Type B pancreatic cell (in vitro differentiated cells): ENCODE results near the gene PRSS27. TPM values are rescaled to one million over a fixed set of nuclear protein-coding genes. Genes with fewer than 3 reads are reported as not detected.

Experiments used
- DNase-seq: peaks from one replicate; pipeline ENCODE4 v3.0.0; 2021; ENCODE audit warnings: mixed read lengths; ENCODE audit not compliant: unreplicated experiment; ENCODE audit errors: extremely low spot score
- H3K27ac Mint-ChIP-seq: 2 replicates; pipeline ENCODE4 v1.8.0; 2021; ENCODE audit warnings: mild to moderate bottlenecking, mixed read lengths
- H3K27me3 Mint-ChIP-seq: 2 replicates; pipeline ENCODE4 v1.8.0; 2021; ENCODE audit warnings: mixed read lengths
- H3K36me3 Mint-ChIP-seq: 2 replicates; pipeline ENCODE4 v1.8.0; 2021; ENCODE audit warnings: mixed read lengths
- H3K4me1 Mint-ChIP-seq: one replicate; pipeline ENCODE4 v1.8.0; 2021; ENCODE audit warnings: mixed read lengths; ENCODE audit not compliant: unreplicated experiment
- H3K4me3 Mint-ChIP-seq: 2 replicates; pipeline ENCODE4 v1.8.0; 2021; ENCODE audit warnings: mild to moderate bottlenecking, mixed read lengths
- H3K9me3 Mint-ChIP-seq: 2 replicates; pipeline ENCODE4 v1.8.0; 2021; ENCODE audit warnings: mixed read lengths
- total RNA-seq: library from RNA; stranded (reverse); gene quantifications from 2 replicates; pipeline ENCODE4 v1.2.1, GENCODE V29; 2021; ENCODE audit warnings: low replicate concordance
- TF ChIP-seq, protein P1 (sequence below): fragments of 200-600 bp; sonication (generic); conservative IDR thresholded peaks from 2 replicates; pipeline ENCODE4 v1.5.0; 2021; ENCODE audit warnings: antibody characterized with exemption, mild to moderate bottlenecking

The PRSS27 gene
- total RNA-seq, 1 donor from 2014 or later, result 19.0 TPM

DNA sequence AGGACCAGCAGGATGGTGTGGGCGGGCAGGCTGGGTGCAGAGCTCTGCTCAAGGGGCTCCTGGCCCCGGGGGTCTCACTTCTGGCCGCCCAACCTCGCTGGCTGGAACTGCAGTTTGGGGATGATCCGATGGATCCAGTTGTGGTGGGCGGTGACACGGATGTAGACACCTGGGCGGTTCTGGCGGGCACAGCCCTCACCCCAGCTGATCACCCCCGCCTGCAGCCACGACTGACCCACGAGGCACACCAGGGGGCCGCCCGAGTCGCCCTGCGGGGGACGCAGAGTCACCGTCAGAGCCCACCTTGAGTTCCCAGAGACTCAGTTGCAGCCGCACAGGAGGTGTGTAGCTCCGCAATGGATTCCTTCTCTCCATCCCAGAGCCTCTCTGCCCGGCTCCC lies 7.5 kb downstream of the PRSS27 start:
- Mint-ChIP-seq H3K36me3 (no peaks in the 10 kb centered on the region), H3K9me3 (no peaks in the 10 kb centered on the region), H3K4me1 (no peaks in the 10 kb centered on the region), H3K27ac (no peak overlapping the region), H3K27me3 (peaks cover 4% of the 10 kb centered on the region), H3K4me3 (no peak overlapping the region)
- TF ChIP-seq, protein P1, sequence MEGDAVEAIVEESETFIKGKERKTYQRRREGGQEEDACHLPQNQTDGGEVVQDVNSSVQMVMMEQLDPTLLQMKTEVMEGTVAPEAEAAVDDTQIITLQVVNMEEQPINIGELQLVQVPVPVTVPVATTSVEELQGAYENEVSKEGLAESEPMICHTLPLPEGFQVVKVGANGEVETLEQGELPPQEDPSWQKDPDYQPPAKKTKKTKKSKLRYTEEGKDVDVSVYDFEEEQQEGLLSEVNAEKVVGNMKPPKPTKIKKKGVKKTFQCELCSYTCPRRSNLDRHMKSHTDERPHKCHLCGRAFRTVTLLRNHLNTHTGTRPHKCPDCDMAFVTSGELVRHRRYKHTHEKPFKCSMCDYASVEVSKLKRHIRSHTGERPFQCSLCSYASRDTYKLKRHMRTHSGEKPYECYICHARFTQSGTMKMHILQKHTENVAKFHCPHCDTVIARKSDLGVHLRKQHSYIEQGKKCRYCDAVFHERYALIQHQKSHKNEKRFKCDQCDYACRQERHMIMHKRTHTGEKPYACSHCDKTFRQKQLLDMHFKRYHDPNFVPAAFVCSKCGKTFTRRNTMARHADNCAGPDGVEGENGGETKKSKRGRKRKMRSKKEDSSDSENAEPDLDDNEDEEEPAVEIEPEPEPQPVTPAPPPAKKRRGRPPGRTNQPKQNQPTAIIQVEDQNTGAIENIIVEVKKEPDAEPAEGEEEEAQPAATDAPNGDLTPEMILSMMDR, result no peak
- DNase-seq, result no peak

DNA sequence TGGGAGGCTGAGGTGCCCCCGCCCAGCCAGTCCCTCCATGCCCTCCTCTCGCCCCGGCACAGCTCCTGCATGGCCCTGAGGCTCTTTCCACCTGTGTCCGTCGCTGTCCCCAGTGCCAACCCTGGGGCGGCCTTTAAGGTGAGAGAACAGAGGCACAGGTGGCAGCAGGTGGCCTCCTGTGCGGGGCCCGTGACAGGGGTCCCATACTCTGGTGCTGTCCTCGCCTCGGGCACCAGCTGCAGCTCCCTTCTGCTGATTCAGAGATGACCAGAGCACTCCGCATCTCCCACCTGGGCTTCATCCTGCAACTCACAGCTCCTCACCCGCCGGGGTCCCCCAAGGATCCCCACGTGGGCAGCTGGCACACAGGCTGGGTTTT lies 8.0 kb downstream of the PRSS27 start:
- TF ChIP-seq, protein P1, result no peak
- Mint-ChIP-seq H3K9me3 (no peaks in the 10 kb centered on the region), H3K4me3 (no peak overlapping the region), H3K27me3 (peaks cover 4% of the 10 kb centered on the region), H3K36me3 (no peaks in the 10 kb centered on the region), H3K27ac (no peak overlapping the region), H3K4me1 (no peaks in the 10 kb centered on the region)
- DNase-seq, result no peak

DNA sequence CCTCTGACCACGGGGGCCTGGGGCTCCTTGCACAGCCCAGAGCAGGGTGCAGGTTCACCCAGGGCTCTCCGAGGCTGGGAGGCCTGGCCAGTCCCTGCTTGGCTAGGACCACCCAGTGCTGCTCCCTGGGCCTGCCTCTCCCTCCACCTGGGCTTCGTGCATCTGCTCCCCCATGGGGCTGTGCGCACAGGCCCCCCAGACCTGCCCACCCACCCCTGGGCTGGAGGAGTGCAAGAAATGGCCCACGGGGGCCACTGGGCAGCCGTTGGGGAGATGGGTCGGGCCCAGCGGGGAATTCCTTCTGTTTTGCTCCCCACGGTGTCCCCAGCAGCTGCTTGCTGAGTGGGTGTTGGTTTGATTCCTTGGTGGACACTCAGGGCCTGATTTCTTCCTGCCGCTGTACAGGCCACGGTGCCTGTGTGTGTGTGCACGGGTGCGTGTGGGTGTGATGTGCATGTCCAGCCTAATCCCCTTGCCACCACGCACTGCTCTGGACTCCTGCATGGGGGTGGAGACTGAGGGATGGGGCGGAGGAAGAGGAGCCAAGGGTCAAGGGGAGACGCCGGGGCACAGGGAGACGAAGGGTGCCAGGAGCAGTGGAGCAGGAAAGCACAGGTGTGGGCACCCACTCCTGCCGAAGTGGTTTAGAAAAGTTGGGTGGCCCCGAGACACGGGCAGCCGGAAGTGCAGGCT lies 8.5 kb downstream of the PRSS27 start:
- Mint-ChIP-seq H3K27ac (no peak overlapping the region), H3K36me3 (no peaks in the 10 kb centered on the region), H3K4me1 (no peaks in the 10 kb centered on the region), H3K4me3 (no peak overlapping the region), H3K27me3 (peaks cover 4% of the 10 kb centered on the region), H3K9me3 (no peaks in the 10 kb centered on the region)
- TF ChIP-seq, protein P1, result no peak
- no peak for DNase-seq

DNA sequence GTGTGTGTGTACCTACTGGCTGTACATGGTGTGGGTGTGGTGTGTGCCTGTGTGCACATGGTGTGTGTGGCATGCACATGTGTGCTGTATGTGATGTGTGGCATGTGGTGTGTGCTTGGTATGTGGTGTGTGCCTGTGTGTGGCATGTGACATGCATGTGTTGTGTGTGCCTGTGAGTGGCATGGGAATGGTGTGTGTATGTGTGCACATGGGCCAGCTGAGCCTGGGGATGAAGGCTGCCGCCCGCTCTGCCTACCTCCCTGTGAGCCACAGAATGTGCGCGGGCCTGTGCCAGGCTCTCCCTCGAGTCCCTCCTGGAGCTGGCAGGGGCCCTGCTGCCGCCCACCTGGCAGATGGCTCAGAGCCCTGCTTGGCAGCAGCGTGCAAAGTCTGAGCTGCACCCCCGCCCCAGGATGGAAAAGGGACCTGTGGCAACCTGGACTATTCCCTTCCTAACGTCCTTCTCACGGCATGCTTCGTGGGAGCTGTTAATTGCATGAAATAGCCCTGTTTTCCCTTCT lies 9.3 kb downstream of the PRSS27 start:
- Mint-ChIP-seq H3K27ac (no peak overlapping the region), H3K4me1 (no peaks in the 10 kb centered on the region), H3K27me3 (peaks cover 4% of the 10 kb centered on the region), H3K36me3 (no peaks in the 10 kb centered on the region), H3K4me3 (no peak overlapping the region), H3K9me3 (no peaks in the 10 kb centered on the region)
- TF ChIP-seq, protein P1, result no peak
- no peak for DNase-seq

DNA sequence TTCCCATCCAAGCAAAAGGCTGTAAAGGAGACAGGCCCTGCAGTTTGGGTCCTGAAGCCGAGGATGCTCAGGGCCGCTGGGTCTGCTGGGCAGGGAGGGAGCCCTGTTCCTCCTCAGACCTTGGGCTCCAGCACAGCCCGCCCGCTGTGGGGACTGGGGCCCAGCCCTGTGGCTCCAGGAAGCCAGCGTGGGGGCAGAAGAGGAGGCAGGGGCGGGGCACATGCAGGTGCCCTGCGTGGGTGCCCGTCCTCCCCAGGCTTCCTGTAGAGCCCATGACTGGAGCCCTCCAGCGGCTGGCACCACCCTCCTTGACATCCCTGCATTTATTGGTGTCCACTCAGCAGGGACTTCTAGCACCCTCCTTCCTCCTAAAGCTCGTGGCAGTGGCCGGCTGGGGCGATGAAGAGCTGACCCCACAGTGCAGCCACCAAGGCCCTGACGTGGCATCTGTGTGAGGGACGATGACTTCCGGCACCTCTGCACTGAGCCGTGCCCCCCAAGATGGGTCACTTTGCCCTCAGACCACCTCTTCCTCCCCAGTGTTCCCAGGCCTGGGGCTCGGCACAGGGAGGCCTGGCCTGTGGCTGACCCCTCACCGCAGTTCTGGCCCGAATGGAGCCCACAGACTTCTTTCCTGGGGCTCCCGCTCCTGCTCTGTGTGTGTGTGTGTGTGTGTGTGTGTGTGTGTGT lies 9.9 kb downstream of the PRSS27 start:
- Mint-ChIP-seq H3K27me3 (peaks cover 4% of the 10 kb centered on the region), H3K4me1 (no peaks in the 10 kb centered on the region), H3K9me3 (no peaks in the 10 kb centered on the region), H3K4me3 (no peak overlapping the region), H3K36me3 (no peaks in the 10 kb centered on the region), H3K27ac (no peak overlapping the region)
- no peak for DNase-seq
- TF ChIP-seq, protein P1, result no peak
